ENCODE measurements around the gene PRKCZ. TPM values are rescaled to one million over a fixed set of nuclear protein-coding genes. Genes with fewer than 3 reads are reported as not detected.
"Not testable (repeated sequence)": the region's sequence is repeated elsewhere in the genome, so short reads cannot be mapped to it uniquely, and the experiment has no call there.

Gene PRKCZ
- total RNA-seq, 1 donor from 2014 or later = 2.5 TPM

DNA sequence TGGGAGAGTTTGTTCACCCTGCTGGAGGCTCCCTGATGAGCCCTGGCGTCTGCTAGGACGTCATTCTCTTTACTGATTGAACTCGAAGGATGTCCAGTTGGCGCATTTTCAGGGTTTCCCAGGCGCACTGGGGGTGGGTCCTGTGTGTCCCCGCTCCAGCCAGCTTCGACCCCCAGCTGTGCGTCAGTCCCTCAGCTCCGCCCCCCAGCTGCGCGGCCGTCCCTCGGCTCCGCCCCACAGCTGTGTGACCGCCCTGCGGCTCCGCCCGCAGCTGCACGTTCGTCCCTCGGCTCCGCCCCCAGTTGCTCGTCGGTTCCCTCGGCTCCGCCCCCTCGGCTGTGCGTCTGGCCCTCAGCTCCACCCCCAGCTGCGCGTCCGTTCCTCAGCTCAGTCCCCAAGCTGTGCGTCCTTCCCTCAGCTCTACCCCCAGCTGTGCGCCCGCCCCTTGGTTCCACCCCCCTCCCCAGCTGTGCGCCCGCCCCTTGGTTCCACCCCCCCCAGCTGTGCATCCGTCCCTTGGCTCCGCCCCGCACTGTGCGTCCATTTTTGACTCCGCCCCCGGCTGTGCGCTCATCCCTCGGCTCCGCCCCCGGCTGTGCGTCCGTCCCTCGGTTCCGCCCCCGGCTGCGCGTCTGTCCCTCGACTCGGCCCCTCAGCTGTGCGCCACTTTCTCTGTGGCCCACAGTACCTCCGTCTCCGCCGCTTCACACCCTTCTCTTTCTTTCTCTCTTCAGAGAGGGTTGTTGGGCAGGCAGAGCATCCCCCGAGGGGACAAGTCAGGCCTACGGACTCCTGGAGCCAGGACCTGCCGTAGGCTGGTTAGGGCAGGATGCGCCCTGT lies 83.0 kb downstream of the PRKCZ start:
- DNase-seq = peak; percentile 99
- Mint-ChIP-seq H3K4me3 (peak overlapping the region; percentile 83), H3K27ac (peak overlapping the region; percentile 81), H3K9me3 (no peaks in the 10 kb centered on the region), H3K4me1 (peaks cover 4% of the 10 kb centered on the region), H3K36me3 (ENCODE audit: low read depth) (no peaks in the 10 kb centered on the region), H3K27me3 (peaks cover 2% of the 10 kb centered on the region)
- intact Hi-C loops (cut with micrococcal nuclease) = loop anchor here (1.0 kb wide), 1 partner anchor 393 kb away; the partner anchor contains the start of gene PANK4

DNA sequence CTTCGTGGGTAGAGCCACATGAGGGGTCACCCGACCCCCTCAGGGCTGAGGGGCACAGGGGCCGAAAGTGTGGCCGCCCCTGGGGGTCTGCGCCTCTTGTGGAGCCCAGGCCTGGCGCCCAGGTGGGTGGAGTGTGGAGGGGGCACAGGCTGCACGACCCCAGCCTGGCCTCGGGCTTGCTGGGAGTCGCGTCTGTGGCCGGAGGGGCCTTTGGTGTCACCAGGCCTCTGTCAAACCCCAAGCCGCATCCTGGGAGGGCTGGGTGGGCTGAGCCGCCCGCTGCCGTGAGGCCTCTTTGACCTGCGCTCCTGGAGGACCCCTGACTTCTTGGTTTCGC lies 83.6 kb downstream of the PRKCZ start:
- Mint-ChIP-seq H3K27ac (no peak overlapping the region), H3K4me3 (no peak overlapping the region), H3K36me3 (ENCODE audit: low read depth) (no peaks in the 10 kb centered on the region), H3K4me1 (peaks cover 4% of the 10 kb centered on the region), H3K9me3 (no peaks in the 10 kb centered on the region), H3K27me3 (peaks cover 2% of the 10 kb centered on the region)
- intact Hi-C loops (cut with micrococcal nuclease) = loop anchor here (1.0 kb wide), 1 partner anchor 392 kb away; the partner anchor contains the start of gene PANK4
- DNase-seq = no peak

DNA sequence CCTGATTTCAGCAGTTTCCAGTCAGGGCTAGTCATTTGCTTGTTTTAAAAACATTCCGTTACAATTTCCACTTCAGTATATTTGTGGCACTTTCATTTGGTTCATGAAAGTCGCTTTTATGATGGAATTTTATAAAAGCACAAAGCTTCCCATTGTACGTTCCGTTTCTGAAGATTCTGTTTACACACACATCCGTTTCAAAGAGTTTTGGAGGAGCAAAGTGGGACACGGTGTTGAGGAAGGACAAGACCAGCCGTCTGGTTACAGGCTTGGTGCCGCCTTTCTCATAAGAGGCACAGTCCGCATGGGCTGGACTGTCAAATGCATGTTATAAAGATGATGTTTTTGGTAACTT lies 84.0 kb downstream of the PRKCZ start:
- Mint-ChIP-seq H3K4me1 (peaks cover 4% of the 10 kb centered on the region), H3K4me3 (no peak overlapping the region)
- intact Hi-C loops (cut with micrococcal nuclease) = no loop called here

DNA sequence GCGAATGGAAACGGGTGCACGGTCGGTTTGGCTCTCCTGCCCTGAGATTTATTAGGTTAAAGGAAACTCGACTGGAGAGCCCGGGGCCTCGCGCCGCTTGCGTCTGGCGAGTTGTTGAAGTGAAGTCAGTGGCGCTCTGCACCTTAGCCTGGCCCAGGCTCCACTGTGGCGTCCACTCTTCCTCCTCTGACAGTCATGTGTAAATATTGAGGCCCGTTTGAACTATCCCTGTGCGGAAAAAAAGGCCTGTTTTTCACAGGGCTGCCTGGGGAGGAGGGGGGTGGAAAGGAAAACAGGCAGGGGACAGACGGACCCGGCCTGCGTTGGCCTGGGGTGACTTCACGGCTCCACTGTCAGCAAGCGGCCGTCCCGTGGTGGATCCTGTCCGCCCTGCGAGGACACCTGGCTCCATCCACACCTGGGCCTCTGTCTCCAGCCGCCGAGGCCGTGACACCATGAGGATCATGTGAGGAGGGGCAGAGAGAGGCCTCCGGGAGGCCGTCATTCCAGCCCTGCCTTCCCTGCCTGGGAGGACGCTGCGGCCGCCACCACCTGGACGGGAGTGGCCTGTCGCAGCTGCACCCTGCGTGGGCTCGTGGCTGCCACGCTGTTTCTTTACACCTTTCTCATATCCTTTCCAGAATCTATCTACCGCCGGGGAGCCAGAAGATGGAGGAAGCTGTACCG lies 84.6 kb downstream of the PRKCZ start:
- Mint-ChIP-seq H3K4me3 (no peak overlapping the region), H3K27ac (no peak overlapping the region), H3K36me3 (ENCODE audit: low read depth) (no peaks in the 10 kb centered on the region), H3K27me3 (peaks cover 2% of the 10 kb centered on the region), H3K4me1 (peaks cover 6% of the 10 kb centered on the region), H3K9me3 (no peaks in the 10 kb centered on the region)
- intact Hi-C loops (cut with micrococcal nuclease) = no loop called here
- no peak for DNase-seq

More for the DNA sequence above, 84.0 kb downstream of the PRKCZ start:
- no peak overlapping the region for H3K27ac Mint-ChIP-seq
- H3K27me3 Mint-ChIP-seq = peaks cover 2% of the 10 kb centered on the region
- H3K9me3 Mint-ChIP-seq = no peaks in the 10 kb centered on the region
- no peak for DNase-seq
- H3K36me3 Mint-ChIP-seq (ENCODE audit: low read depth) = no peaks in the 10 kb centered on the region

DNA sequence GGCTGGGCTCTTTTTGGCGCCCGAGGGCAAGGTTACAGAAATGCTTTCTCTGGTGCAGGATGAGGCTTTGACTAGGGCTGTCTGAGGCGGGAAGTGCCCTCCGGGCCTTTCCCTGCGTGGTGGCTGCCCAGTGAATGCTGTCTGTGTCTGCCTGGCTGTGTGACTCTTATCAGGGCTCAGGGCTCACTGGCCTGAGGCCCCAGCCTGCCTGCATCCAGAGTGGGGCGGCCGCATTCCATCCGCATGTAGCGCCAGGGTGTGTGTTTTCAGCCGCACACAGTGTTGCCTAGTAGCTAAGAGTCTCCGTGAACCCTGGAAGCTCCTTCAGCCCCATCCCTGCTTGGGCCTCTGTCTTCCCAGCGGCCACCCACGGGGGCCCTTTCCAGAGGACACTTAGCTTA lies 85.2 kb downstream of the PRKCZ start:
- no peak for DNase-seq
- intact Hi-C loops (cut with micrococcal nuclease) = no loop called here
- Mint-ChIP-seq H3K9me3 (no peaks in the 10 kb centered on the region), H3K4me1 (peaks cover 10% of the 10 kb centered on the region), H3K4me3 (no peak overlapping the region), H3K27ac (no peak overlapping the region), H3K36me3 (ENCODE audit: low read depth) (no peaks in the 10 kb centered on the region), H3K27me3 (peaks cover 2% of the 10 kb centered on the region)

DNA sequence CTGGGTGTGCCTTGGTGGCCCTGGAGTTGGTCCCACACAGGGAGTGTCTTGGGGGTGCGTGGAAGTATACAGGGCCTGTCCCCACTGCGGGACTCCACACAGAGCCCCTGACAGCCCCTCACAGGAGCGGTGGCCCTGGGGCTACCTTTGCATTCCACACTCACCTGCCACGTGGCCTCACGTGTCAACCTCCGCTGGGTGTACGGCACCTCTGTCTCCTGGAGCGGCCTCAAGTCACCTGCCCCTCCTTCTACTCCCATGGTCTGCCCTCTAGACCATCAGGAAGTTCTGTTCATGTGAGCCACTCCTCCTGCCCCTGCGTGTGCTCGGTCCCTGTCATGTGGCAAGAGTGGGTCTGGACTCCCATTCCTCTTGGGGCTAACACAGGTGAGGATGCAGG lies 85.7 kb downstream of the PRKCZ start:
- H3K4me3 Mint-ChIP-seq = no peak overlapping the region
- no peaks in the 10 kb centered on the region for H3K36me3 Mint-ChIP-seq (ENCODE audit: low read depth)
- H3K4me1 Mint-ChIP-seq = peaks cover 10% of the 10 kb centered on the region
- intact Hi-C loops (cut with micrococcal nuclease) = no loop called here
- H3K9me3 Mint-ChIP-seq = no peaks in the 10 kb centered on the region
- peaks cover 2% of the 10 kb centered on the region for H3K27me3 Mint-ChIP-seq
- no peak for DNase-seq
- no peak overlapping the region for H3K27ac Mint-ChIP-seq

DNA sequence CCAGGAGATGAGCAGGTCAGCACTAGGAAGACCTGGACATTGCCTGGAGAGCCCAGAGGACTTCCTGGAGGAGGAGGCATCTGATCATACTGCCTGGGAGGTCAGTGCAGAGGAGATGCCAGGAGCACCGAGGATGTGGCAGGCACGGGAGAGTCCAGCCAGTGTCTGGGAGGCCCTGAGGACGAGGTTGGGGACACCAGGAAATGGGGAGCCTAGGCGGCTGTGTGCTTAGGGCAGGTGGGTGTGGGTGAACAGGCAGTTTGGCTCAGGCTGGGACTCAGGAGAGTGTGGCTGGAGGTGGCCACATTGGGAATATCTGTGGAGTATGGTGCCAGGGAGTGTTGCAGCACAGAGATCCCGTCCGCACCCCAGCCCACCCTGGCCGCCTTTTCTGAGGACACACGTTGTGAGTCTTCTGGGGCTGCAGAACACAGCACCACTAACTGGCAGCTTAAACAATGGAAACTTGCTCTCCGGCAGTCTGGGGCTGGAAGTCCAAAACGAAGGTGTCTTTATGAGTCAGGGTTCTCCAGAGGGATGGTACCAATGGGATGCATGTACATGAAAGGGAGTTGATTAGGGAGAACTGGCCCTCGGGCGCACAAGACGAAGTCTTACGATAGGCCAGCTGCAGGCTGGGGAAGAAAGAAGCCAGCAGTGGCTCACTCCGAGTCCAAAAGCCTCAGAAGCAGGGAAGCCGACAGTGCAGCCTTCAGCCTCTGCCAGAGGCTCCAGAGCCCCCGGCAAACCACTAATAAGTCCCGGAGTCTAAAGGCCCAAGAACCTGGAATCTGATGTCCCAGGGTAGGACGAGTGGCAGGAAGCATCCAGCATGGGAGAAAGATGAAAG lies 86.4 kb downstream of the PRKCZ start:
- H3K9me3 Mint-ChIP-seq = no peaks in the 10 kb centered on the region
- no peaks in the 10 kb centered on the region for H3K36me3 Mint-ChIP-seq (ENCODE audit: low read depth)
- H3K4me3 Mint-ChIP-seq = no peak overlapping the region
- no peak overlapping the region for H3K27ac Mint-ChIP-seq
- DNase-seq = no peak
- intact Hi-C loops (cut with micrococcal nuclease) = no loop called here
- peaks cover 10% of the 10 kb centered on the region for H3K4me1 Mint-ChIP-seq
- peaks cover 2% of the 10 kb centered on the region for H3K27me3 Mint-ChIP-seq

DNA sequence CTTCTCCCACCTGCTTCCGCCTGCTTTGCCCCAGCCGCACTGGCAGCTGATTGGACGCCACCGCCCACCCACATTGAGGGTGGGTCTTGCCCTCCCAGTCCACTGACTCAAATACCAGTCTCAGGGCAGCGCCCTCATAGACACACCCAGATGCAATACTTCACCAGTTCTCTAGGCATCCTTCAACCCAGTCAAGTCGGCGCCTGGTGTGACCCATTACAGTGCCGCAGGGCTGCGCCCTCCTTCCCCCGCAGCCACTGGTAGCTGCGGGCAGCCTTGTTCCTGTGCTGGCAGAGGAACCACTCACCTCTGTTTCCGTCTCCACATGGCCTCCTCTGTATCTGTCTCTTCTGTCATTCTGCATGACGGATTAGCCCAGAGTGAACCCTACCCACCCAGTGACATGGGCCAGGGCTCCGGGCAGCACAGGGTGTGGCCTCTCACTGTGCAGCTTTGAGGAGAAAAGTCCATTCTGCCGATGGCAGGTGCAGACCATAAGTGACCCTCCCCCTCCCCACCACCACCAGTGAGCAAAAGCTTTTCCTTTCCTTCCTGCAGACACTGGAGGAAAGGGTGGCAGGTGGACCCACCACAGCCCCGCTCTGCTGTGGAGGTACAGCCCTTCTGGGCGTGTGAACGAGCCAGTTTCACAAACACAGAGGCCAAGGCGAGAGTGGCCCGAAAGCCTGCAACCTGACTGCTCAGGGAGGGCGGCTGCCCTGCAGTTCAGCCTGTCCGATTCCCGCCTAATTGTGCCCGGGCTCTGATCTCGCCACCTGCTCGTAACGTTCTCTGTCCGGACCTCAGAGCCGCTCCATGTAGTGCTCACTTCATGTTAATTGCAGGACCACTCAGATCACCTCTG lies 87.3 kb downstream of the PRKCZ start:
- no peak for DNase-seq
- intact Hi-C loops (cut with micrococcal nuclease) = no loop called here
- peaks cover 2% of the 10 kb centered on the region for H3K27me3 Mint-ChIP-seq
- no peaks in the 10 kb centered on the region for H3K36me3 Mint-ChIP-seq (ENCODE audit: low read depth)
- no peak overlapping the region for H3K4me3 Mint-ChIP-seq
- no peak overlapping the region for H3K27ac Mint-ChIP-seq
- peaks cover 10% of the 10 kb centered on the region for H3K4me1 Mint-ChIP-seq
- no peaks in the 10 kb centered on the region for H3K9me3 Mint-ChIP-seq

DNA sequence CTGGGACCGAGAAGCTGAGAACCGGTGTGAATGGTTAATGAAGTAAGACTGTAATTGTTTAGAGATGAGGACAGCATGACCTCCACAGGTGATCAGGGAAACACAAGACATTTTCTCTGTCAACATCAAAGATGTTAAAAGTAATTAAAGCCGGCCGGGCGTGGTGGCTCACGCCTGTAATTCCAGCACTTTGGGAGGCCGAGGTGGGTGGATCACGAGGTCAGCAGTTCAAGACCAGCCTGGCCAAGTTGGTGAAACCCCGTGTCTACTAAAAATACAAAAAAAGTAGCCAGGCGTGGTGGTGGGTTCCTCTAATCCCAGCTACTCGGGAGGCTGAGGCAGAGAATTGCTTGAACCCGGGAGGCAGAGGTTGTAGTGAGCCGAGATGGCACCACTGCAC lies 88.9 kb downstream of the PRKCZ start:
- H3K4me1 Mint-ChIP-seq; H3K27me3 Mint-ChIP-seq; H3K27ac Mint-ChIP-seq; H3K9me3 Mint-ChIP-seq; H3K36me3 Mint-ChIP-seq (ENCODE audit: low read depth); DNase-seq; intact Hi-C loops (cut with micrococcal nuclease); H3K4me3 Mint-ChIP-seq: not testable (repeated sequence)

DNA sequence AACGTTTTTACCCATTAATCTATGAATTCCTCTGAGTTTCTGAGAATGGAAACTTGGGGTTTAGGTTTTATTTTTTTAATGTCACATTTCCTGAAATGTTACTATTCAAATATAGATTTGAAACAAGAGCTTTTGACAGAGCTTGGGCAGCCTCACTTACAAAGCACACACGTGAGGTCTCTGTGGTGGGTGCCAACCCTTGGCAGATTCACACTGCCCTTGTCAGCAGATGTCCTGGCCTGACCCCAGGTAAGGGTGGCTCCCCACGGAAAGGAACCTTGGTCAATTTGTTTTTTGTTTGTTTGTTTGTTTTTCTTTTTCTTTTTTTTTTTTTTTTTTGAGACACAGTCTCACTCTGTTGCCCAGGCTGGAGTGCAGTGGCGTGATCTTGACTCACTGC lies 90.8 kb downstream of the PRKCZ start:
- peaks cover 2% of the 10 kb centered on the region for H3K27me3 Mint-ChIP-seq
- H3K4me3 Mint-ChIP-seq = no peak overlapping the region
- H3K27ac Mint-ChIP-seq = no peak overlapping the region
- intact Hi-C loops (cut with micrococcal nuclease) = no loop called here
- DNase-seq = no peak
- H3K4me1 Mint-ChIP-seq = peaks cover 6% of the 10 kb centered on the region
- H3K9me3 Mint-ChIP-seq = no peaks in the 10 kb centered on the region
- H3K36me3 Mint-ChIP-seq (ENCODE audit: low read depth) = no peaks in the 10 kb centered on the region

DNA sequence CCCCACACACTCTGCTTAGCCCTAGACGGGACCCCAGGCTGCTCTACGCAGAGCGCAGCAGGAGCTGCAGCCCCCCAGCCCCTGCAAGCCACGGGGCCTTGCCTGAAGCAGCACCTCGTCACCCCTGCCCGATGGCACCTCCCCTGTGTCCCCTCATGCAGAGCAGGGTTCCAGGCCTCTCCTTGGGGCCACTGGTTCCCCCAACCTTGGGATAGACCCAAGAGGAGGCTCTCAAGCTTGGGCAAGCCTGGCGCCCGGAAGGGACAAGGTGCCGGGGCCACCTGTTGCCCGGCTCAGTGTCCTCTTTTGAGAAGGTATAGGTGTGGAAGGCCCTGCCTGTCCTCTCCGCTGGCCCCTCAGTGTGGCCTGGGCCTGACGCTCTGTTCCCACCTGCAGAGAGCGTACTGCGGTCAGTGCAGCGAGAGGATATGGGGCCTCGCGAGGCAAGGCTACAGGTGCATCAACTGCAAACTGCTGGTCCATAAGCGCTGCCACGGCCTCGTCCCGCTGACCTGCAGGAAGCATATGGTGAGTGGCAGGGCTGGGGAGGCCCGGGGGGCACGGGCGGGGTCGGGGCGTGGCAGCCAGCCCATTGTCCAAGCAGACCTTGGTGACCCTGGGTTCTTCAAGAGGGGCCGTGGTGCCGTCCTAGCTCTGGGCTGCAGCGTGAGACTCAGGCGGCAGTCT lies 93.7 kb downstream of the PRKCZ start:
- H3K9me3 Mint-ChIP-seq = no peaks in the 10 kb centered on the region
- peaks cover 6% of the 10 kb centered on the region for H3K4me1 Mint-ChIP-seq
- intact Hi-C loops (cut with micrococcal nuclease) = no loop called here
- H3K4me3 Mint-ChIP-seq = no peak overlapping the region
- H3K36me3 Mint-ChIP-seq (ENCODE audit: low read depth) = no peaks in the 10 kb centered on the region
- no peaks in the 10 kb centered on the region for H3K27me3 Mint-ChIP-seq
- no peak for DNase-seq
- no peak overlapping the region for H3K27ac Mint-ChIP-seq

DNA sequence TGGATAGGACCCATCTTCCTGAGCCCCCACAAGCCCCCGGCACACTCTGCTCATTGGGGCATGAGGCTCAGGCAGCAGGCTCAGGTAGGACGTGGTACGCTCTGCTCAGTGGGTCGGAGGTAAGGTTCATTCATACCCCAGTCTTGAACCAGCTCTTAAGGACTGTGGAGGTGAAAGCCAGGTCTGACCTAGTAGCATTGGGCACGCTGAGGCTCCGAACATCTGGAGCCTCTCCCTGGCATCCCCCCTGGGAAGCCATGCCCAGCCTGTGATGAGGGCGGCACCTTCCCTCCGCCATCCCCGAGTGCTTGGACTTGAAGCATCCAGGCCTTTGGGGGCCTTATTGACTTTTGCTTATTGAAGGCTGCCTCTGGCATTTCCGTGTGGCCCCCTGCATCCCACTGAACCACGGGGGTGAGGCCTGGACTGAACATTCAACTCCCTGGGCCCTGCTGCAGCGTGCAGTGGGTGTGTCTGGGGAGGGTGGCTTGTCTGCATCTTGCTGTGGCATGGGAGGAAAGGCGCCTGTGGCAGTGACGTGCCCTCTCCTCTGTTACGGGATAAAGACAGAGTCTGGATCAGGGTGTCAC lies 94.4 kb downstream of the PRKCZ start:
- peaks cover 6% of the 10 kb centered on the region for H3K4me1 Mint-ChIP-seq
- H3K27ac Mint-ChIP-seq = no peak overlapping the region
- no peaks in the 10 kb centered on the region for H3K36me3 Mint-ChIP-seq (ENCODE audit: low read depth)
- no peak overlapping the region for H3K4me3 Mint-ChIP-seq
- intact Hi-C loops (cut with micrococcal nuclease) = no loop called here
- H3K9me3 Mint-ChIP-seq = no peaks in the 10 kb centered on the region
- no peaks in the 10 kb centered on the region for H3K27me3 Mint-ChIP-seq
- DNase-seq = no peak
